Measurements from ENCODE around the gene HCRTR1. TPM values are rescaled to one million over a fixed set of nuclear protein-coding genes. Genes with fewer than 3 reads are reported as not detected.

Gene HCRTR1
- total RNA-seq, 1 donor from 2014 or later: not detected

DNA sequence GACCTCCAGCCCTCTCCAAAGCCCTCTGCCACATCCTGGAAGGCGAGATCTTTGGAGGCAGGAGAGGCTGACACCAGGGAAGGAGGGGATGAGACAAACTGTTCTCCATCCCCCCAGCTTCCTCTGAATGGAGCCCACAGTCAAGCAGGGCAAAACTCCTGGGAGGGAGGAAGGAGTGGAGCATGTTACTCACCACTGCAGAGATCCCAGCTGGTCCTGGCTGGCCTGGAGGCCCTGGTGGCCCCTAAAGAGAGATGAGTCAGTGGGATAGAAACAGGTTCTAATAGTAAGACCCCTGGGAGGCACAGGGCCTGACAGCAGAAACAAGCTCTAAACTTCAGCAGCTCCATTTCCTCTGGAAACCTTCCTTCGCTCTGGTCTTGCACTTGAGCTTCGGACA lies 41.2 kb downstream of the HCRTR1 start:
- no peak for DNase-seq (ENCODE audit: low spot score)
- intact Hi-C loops (cut with DNase I): no loop called here

- intact Hi-C loops (cut with DNase I): no loop called here
- no peak for DNase-seq (ENCODE audit: low spot score)
These were observed 42.4 kb downstream of the HCRTR1 start for GRCh38 chr1:31659889-31660288.

GRCh38 chr1:31660871-31661455 lies 43.5 kb downstream of the HCRTR1 start:
- no peak for DNase-seq (ENCODE audit: low spot score)
- intact Hi-C loops (cut with DNase I): no loop called here

DNA sequence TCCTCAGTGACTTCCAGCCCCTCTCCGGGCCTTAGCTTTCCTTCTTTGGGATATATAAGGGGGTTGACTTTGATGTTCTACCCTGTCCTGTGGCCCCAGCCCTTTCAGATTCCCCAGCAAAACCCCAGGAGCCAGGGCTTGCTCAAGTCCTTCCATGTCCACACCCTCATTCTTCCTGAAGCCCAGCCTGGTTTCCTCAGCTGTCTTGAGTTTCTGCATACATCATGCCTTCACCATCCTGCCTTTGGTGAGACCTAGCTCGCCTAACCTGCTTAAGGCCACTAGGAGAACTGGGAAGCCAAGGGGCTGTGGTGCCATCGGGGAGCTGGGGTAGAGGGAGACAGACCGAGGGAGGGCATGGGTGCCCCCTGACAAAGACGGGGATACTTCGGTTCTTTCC lies 44.4 kb downstream of the HCRTR1 start:
- intact Hi-C loops (cut with DNase I): no loop called here
- no peak for DNase-seq (ENCODE audit: low spot score)

- intact Hi-C loops (cut with DNase I): no loop called here
- DNase-seq (ENCODE audit: low spot score): no peak
These were observed 45.0 kb downstream of the HCRTR1 start for GRCh38 chr1:31662463-31662862.

DNA sequence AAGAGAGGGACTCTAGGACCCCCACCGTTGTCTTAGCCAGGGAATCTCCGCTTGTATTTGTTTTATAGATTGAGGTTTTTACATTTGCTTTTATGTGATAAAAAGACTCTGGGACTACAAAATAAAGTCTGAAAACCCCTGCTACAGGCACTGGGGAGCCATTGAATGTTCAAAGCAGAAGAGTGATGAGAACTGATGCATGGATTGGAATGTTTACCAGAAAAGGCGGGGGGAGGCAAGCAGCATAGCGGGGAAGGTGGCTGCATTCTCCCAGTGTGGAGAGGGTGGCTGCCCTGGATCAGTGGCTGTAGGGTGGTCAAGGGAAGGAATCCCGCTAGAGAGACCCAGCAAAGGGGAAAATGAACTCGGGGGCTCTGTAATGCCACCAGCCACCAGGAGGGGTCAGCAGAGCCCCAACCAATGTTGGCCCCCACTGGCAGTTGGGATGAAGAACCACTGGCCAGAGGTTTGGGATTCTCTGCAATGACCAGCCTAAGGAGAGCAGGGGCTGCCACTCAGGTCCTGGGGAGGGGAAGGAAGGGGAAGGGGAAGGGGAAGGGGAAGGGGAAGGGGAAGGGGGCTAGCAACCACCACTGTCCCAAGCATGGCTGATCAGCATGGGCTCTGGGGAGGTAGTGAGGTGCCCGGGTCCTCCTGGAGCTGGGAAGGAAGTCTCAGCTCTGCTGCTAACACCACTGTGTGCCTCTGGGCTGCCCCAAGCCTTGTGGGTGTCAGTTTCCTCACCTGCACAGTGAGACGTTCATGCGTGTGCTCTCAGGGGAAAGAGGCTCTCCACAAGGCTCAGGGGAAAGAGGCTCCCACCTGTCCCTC lies 46.3 kb downstream of the HCRTR1 start:
- intact Hi-C loops (cut with DNase I): loop anchor here (1.0 kb wide), 1 partner anchor 125 kb away; no protein-coding TSS in a partner anchor
- no peak for DNase-seq (ENCODE audit: low spot score)

DNA sequence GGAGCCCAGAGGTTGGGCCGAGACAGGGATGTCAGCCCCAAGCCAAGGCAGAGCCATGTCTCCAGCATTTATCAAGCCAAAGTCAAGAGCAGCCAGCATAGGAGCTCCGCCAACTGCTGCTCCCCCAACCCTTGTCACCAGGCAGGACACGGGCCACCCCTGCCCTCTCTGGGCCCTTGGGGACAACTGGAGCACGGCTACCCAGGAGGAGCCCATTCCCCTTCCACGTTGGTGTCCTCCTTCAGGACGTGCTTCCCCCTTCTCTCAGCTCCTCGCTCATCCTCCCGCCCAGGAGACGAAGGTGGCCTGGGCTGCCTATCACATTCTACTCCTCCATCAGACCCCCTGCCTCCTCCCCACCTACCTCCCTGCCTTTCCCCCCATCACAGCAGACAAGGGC lies 47.0 kb downstream of the HCRTR1 start:
- intact Hi-C loops (cut with DNase I): no loop called here
- DNase-seq (ENCODE audit: low spot score): no peak

DNA sequence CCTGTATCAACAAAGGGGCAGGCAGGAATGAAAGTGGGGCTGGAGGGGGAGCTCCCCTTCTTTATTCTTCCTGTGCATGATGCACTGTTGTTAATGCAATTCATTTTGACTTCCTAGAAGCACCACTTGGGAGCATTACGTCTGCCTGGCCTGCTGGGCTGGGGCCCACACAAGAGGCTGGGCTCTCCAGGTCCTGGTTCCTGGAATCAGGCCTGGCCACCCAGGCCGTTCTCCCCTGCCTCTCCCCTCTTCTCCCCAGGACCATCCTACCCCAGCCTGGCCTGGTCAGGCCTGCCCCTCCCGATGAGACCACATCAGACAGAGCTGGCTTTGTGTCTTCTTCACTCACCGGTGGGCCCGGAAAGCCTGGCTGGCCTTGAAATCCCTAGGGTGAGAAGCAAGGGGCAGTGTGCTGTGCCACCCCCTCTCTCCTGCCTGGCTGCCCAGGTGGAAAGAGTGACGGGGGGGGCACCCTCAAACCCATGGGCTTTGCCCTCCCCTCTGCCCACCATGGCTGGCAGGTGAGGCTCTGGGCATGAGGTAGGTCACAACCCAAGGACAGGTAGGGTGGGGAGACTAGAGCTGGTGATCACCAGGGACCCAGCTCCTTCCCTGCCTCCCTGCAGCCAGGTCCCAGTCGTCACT lies 47.9 kb downstream of the HCRTR1 start:
- intact Hi-C loops (cut with DNase I): loop anchor here (5.0 kb wide), 1 partner anchor 297 kb away; no protein-coding TSS in a partner anchor
- DNase-seq (ENCODE audit: low spot score): no peak

DNA sequence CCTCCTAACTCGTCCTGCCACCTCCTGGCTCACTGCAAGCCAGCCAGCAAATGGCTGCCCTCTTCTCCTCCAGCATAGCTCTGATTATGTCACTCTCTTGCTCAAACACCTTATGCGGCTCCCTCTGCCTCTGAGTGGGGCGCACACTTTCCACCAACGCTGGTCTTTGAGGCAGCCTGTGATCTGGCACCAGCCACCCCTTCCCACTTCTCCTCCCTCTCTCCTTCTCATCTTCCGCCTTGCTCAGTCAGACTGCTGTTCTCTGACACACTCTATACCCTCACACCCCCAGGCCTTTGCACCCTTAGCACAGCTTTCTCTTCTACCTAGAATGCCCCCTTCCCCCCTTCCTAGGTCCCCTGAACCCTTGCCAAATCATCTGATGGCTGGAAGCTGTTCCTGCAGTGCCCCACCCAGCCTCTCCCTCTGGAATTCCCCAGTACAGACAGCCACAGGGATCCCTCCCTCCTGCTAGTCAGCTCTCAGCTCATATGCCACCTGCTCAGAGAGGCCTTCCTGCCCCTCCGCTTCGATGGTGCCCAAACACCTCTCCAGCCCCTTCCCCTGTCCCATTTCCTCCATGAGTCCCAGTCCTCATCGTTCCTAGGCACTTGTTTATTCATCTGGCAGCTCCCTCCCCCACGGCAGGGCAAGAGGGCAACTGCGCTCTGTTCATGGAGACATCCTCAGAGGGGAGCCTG lies 48.9 kb downstream of the HCRTR1 start:
- DNase-seq (ENCODE audit: low spot score): no peak
- intact Hi-C loops (cut with DNase I): loop anchor here (5.0 kb wide), 1 partner anchor 296 kb away; no protein-coding TSS in a partner anchor

GRCh38 chr1:31667065-31667785 lies 49.7 kb downstream of the HCRTR1 start:
- no peak for DNase-seq (ENCODE audit: low spot score)
- intact Hi-C loops (cut with DNase I): loop anchor here (5.0 kb wide), 1 partner anchor 295 kb away; no protein-coding TSS in a partner anchor

DNA sequence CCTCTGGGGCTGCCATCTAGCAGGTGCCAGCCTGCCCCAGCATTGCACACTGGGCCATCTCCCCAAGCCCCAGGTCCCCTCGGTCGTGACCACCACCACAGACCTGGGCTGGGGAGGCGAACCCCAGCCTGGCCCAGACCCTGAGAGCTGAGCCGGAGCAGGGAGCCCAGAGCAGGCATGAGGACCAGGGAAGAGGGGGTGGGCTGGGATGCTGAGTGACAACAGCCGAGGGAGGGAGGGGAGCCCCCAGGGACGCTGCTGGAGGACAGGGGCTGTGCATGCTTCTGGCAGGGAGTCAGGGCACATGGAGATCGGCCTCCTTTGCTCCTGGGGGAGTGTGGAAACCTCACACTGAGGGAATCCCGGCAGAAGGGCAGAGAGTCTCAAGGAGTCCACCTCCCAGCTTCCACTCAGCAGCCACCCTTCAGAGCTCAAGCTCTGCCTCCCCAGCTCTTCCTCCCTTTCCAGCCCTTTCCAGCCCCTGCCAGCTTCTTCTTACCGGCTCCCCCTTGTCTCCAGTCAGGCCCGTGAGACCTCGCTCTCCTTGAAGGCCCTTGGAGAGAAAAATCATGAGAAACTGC lies 50.9 kb downstream of the HCRTR1 start:
- DNase-seq (ENCODE audit: low spot score): no peak
- intact Hi-C loops (cut with DNase I): loop anchor here (5.0 kb wide), 1 partner anchor 294 kb away; no protein-coding TSS in a partner anchor

- no peak for DNase-seq (ENCODE audit: low spot score)
- intact Hi-C loops (cut with DNase I): loop anchor here (5.0 kb wide), 1 partner anchor 293 kb away; no protein-coding TSS in a partner anchor
These were observed 51.9 kb downstream of the HCRTR1 start for GRCh38 chr1:31669433-31669785.

- intact Hi-C loops (cut with DNase I): loop anchor here (2.0 to 5.0 kb wide), 2 partner anchors 31 to 292 kb away; no protein-coding TSS in a partner anchor
- DNase-seq (ENCODE audit: low spot score): peak; percentile 80
These were observed 52.5 kb downstream of the HCRTR1 start for GRCh38 chr1:31669786-31670592.

- intact Hi-C loops (cut with DNase I): loop anchor here (2.0 kb wide), 1 partner anchor 30 kb away; no protein-coding TSS in a partner anchor
- DNase-seq (ENCODE audit: low spot score): no peak
These were observed 53.1 kb downstream of the HCRTR1 start for GRCh38 chr1:31670593-31670964.

GRCh38 chr1:31671147-31671546 lies 53.7 kb downstream of the HCRTR1 start:
- DNase-seq (ENCODE audit: low spot score): no peak
- intact Hi-C loops (cut with DNase I): loop anchor here (2.0 kb wide), 1 partner anchor 30 kb away; no protein-coding TSS in a partner anchor

- DNase-seq (ENCODE audit: low spot score): no peak
- intact Hi-C loops (cut with DNase I): loop anchor here (2.0 kb wide), 2 partner anchors 29 to 43 kb away; no protein-coding TSS in a partner anchor
These were observed 54.2 kb downstream of the HCRTR1 start for GRCh38 chr1:31671561-31672201.

DNA sequence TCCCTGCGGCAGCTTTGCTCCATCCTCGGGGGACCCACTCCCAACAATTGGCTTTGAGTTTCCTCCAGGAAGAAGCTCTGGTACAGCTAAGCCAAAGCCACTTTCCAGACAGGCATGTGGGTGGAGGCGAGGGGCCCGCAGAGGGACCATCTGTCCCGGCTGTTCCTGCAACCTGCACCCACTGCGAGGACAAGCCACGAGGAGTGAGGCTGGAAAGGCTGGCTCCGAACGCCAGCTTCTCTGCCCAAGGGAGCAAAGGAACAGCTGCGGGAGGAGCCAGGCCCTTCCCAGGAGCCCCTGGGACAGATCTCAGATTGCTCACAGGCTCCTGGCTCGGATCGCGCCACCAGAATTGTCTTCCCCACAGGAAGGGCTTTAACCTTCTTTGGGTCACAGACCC lies 55.5 kb downstream of the HCRTR1 start:
- DNase-seq (ENCODE audit: low spot score): no peak
- intact Hi-C loops (cut with DNase I): loop anchor here (2.0 kb wide), 1 partner anchor 42 kb away; no protein-coding TSS in a partner anchor
